ENCODE results near the gene NXPE1. TPM values are rescaled to one million over a fixed set of nuclear protein-coding genes. Genes with fewer than 3 reads are reported as not detected.

The NXPE1 gene
- total RNA-seq, 2 experiments from 2014 or later: not detected

Other genes starting within 250 kb of the NXPE1 start
- gene C11orf71, start 159.4 kb downstream of the NXPE1 start, total RNA-seq: 1 to 10 TPM; 5.0 to 5.5 TPM
- gene RBM7, start 159.2 kb downstream of the NXPE1 start, total RNA-seq: 10 to 100 TPM; 44.0 to 45.4 TPM
- 10 to 100 TPM; 60.1 to 62.0 TPM for gene REXO2, start 120.4 kb downstream of the NXPE1 start, total RNA-seq
- gene NXPE4, start 35.9 kb upstream of the NXPE1 start, total RNA-seq: not detected
- gene NXPE2, start 118.6 kb upstream of the NXPE1 start, total RNA-seq: not detected

Measured in activated CD4-positive, alpha-beta memory T cell treated with anti-CD3 and anti-CD28 coated beads for 36 hours (primary cell).